ENCODE measurements around the gene TMEM243. TPM values are rescaled to one million over a fixed set of nuclear protein-coding genes. Genes with fewer than 3 reads are reported as not detected.

The TMEM243 gene
- total and polyA plus RNA-seq, 2 donors from 2014 or later, result 37.7 to 50.3 TPM

DNA sequence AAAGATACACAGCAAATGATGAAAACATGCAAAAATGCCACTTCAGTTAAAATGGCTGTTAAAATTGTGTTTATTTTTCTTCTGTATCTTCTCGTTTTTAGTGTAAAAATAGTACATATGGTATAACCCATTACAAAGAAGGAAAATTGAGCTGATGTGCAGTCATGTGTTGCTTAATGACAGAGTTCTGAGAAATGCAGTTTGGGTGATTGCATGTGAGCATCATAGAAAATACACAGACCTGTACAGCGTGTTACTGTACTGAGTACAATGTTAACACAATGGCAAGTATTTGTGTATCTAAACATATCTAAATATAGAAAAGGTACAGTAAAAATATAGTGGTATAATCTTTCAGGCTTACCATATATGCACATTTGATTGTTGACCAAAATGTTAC lies 60.0 kb downstream of the TMEM243 start:
- FAIRE-seq, result no peak
- Histone ChIP-seq H3K36me3 (ENCODE audit: control insufficient read depth in 2 of 3, insufficient read depth in 3 of 3, low read length in 3 of 3) (peaks cover 0 to 4% (median 2%) of the 10 kb centered on the region in 3 donors), H3K4me3 (ENCODE audit: low read length in 3 of 3) (no peak overlapping the region), H3K4me1 (ENCODE audit: control insufficient read depth in 2 of 3, insufficient read depth in 2 of 3, low read depth in 1 of 3, low read length in 3 of 3) (peaks cover 0 to 16% (median 2%) of the 10 kb centered on the region in 3 donors), H3K27me3 (ENCODE audit: control insufficient read depth, insufficient read depth, low read length) (no peaks in the 10 kb centered on the region), H3K9ac (ENCODE audit: low read length in 3 of 3) (no peak overlapping the region), H3K27ac (ENCODE audit: low read depth in 2 of 2, low read length in 2 of 2) (no peak overlapping the region), H3K9me3 (ENCODE audit: control insufficient read depth in 2 of 3, insufficient read depth in 1 of 3, low read length in 3 of 3) (no peaks in the 10 kb centered on the region)
- intact Hi-C loops (cut with DNase I), result no loop called here
- TF ChIP-seq, protein P1, sequence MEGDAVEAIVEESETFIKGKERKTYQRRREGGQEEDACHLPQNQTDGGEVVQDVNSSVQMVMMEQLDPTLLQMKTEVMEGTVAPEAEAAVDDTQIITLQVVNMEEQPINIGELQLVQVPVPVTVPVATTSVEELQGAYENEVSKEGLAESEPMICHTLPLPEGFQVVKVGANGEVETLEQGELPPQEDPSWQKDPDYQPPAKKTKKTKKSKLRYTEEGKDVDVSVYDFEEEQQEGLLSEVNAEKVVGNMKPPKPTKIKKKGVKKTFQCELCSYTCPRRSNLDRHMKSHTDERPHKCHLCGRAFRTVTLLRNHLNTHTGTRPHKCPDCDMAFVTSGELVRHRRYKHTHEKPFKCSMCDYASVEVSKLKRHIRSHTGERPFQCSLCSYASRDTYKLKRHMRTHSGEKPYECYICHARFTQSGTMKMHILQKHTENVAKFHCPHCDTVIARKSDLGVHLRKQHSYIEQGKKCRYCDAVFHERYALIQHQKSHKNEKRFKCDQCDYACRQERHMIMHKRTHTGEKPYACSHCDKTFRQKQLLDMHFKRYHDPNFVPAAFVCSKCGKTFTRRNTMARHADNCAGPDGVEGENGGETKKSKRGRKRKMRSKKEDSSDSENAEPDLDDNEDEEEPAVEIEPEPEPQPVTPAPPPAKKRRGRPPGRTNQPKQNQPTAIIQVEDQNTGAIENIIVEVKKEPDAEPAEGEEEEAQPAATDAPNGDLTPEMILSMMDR (IDR thresholded peaks at IDR 0.05; ENCODE audit: borderline replicate concordance, extremely low read depth, insufficient read depth), result no peak
- DNase-seq, result no peak

- Histone ChIP-seq H3K4me3 (ENCODE audit: low read length in 3 of 3) (no peak overlapping the region), H3K27ac (ENCODE audit: low read depth in 2 of 2, low read length in 2 of 2) (no peak overlapping the region), H3K9ac (ENCODE audit: low read length in 3 of 3) (no peak overlapping the region), H3K4me1 (ENCODE audit: control insufficient read depth in 2 of 3, insufficient read depth in 2 of 3, low read depth in 1 of 3, low read length in 3 of 3) (peaks cover 0 to 24% (median 2%) of the 10 kb centered on the region in 3 donors), H3K9me3 (ENCODE audit: control insufficient read depth in 2 of 3, insufficient read depth in 1 of 3, low read length in 3 of 3) (no peaks in the 10 kb centered on the region), H3K27me3 (ENCODE audit: control insufficient read depth, insufficient read depth, low read length) (no peaks in the 10 kb centered on the region), H3K36me3 (ENCODE audit: control insufficient read depth in 2 of 3, insufficient read depth in 3 of 3, low read length in 3 of 3) (no peaks in the 10 kb centered on the region)
- TF ChIP-seq, protein P1 (IDR thresholded peaks at IDR 0.05; ENCODE audit: borderline replicate concordance, extremely low read depth, insufficient read depth), result no peak
- FAIRE-seq, result no peak
- intact Hi-C loops (cut with DNase I), result no loop called here
- DNase-seq, result no peak
These were observed 62.8 kb downstream of the TMEM243 start for GRCh38 chr7:87156709-87157108.

- no peak for FAIRE-seq
- peaks cover 0 to 24% (median 6%) of the 10 kb centered on the region in 3 donors for H3K4me1 ChIP-seq (ENCODE audit: control insufficient read depth in 2 of 3, insufficient read depth in 2 of 3, low read depth in 1 of 3, low read length in 3 of 3)
- no peak overlapping the region for H3K27ac ChIP-seq (ENCODE audit: low read depth in 2 of 2, low read length in 2 of 2)
These were observed 63.7 kb downstream of the TMEM243 start for GRCh38 chr7:87155788-87156187.

More at GRCh38 chr7:87155788-87156187, 63.7 kb downstream of the TMEM243 start:
- no peaks in the 10 kb centered on the region for H3K9me3 ChIP-seq (ENCODE audit: control insufficient read depth in 2 of 3, insufficient read depth in 1 of 3, low read length in 3 of 3)
- intact Hi-C loops (cut with DNase I), result no loop called here
- H3K27me3 ChIP-seq (ENCODE audit: control insufficient read depth, insufficient read depth, low read length), result no peaks in the 10 kb centered on the region
- no peak for DNase-seq
- H3K9ac ChIP-seq (ENCODE audit: low read length in 3 of 3), result no peak overlapping the region
- TF ChIP-seq, protein P1 (IDR thresholded peaks at IDR 0.05; ENCODE audit: borderline replicate concordance, extremely low read depth, insufficient read depth), result no peak
- no peak overlapping the region for H3K4me3 ChIP-seq (ENCODE audit: low read length in 3 of 3)
- H3K36me3 ChIP-seq (ENCODE audit: control insufficient read depth in 2 of 3, insufficient read depth in 3 of 3, low read length in 3 of 3), result no peaks in the 10 kb centered on the region
